Adrenal gland (tissue), 5 donors: ENCODE measurements around the gene SHMT2.

Experiments
- POLR2A ChIP-seq, 2 donors: fragments of 450-650 bp; IDR thresholded peaks; one replicate each; pipeline ENCODE4 v1.6.1; 2017; ENCODE audit warnings: antibody characterized with exemption in 2 of 2, mild to moderate bottlenecking in 2 of 2, moderate library complexity in 1 of 2
- TF ChIP-seq, protein P1 (sequence below), 6 experiments: fragments of 450-650 bp in 4 of 6; fragments of 200-600 bp in 2 of 6; sonication (generic) in 1 of 6; IDR thresholded peaks; 1 replicate in 5 of 6; 2 replicates in 1 of 6; pipeline versions ENCODE4 v1.5.1 to v1.8.0; 2016 to 2021; ENCODE audit warnings: antibody characterized with exemption in 6 of 6, mild to moderate bottlenecking in 2 of 6, moderate library complexity in 1 of 6
- donor health status: DM: no; HTN: no; CAD: no.

DNA sequence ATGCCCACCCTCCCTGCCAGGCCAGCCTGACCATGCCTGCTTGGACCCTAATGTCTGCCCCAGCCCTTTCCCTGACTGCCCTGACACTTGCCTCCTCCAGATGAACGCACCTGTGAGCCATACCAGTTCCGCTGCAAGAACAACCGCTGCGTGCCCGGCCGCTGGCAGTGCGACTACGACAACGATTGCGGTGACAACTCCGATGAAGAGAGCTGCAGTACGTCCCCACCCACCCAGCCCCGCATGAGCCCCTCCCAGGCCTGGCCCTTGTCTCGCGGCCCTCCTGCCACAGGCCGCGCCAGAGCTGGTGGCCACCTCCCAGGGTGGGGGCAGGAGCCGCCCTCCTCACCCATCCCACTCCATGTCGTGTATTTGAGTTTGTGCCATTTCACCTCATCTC is 27.2 kb upstream of the SHMT2 start:
- no peak for TF ChIP-seq POLR2A (IDR thresholded peaks at IDR 0.05)
- TF ChIP-seq, protein P1, sequence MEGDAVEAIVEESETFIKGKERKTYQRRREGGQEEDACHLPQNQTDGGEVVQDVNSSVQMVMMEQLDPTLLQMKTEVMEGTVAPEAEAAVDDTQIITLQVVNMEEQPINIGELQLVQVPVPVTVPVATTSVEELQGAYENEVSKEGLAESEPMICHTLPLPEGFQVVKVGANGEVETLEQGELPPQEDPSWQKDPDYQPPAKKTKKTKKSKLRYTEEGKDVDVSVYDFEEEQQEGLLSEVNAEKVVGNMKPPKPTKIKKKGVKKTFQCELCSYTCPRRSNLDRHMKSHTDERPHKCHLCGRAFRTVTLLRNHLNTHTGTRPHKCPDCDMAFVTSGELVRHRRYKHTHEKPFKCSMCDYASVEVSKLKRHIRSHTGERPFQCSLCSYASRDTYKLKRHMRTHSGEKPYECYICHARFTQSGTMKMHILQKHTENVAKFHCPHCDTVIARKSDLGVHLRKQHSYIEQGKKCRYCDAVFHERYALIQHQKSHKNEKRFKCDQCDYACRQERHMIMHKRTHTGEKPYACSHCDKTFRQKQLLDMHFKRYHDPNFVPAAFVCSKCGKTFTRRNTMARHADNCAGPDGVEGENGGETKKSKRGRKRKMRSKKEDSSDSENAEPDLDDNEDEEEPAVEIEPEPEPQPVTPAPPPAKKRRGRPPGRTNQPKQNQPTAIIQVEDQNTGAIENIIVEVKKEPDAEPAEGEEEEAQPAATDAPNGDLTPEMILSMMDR (IDR thresholded peaks at IDR 0.05): no peak
